Activated naive CD4-positive, alpha-beta T cell (primary cell): ENCODE results near the gene MAPK12.
"Not testable (repeated sequence)": the region's sequence is repeated elsewhere in the genome, so short reads cannot be mapped to it uniquely, and the experiment has no call there.

ENCODE experiments used
- DNase-seq, 4 experiments: peaks; one replicate each; lab custom pipeline; 2025; lab: John Stamatoyannopoulos, UW

The MAPK12 gene

GRCh38 chr22:50216055-50216683 lies 45.3 kb downstream of the MAPK12 start:
- DNase-seq = no peak

GRCh38 chr22:50215297-50216054 lies 46.0 kb downstream of the MAPK12 start:
- no peak for DNase-seq

- DNase-seq = no peak
Observed at GRCh38 chr22:50213263-50213662, 48.2 kb downstream of the MAPK12 start.

- no peak for DNase-seq
Observed at GRCh38 chr22:50211147-50211546, 50.3 kb downstream of the MAPK12 start.

- no peak for DNase-seq
Observed at GRCh38 chr22:50210378-50211139, 50.9 kb downstream of the MAPK12 start.

- peak in 3 of 4 experiments; percentile 38 to 60 (median 41) for DNase-seq
Observed at GRCh38 chr22:50209893-50210292, 51.6 kb downstream of the MAPK12 start.

GRCh38 chr22:50208939-50209892 lies 52.3 kb downstream of the MAPK12 start:
- no peak for DNase-seq

GRCh38 chr22:50208430-50208938 lies 53.0 kb downstream of the MAPK12 start:
- no peak for DNase-seq

- no peak for DNase-seq
Observed at GRCh38 chr22:50207383-50208140, 53.9 kb downstream of the MAPK12 start.

- DNase-seq = no peak
Observed at GRCh38 chr22:50206599-50206998, 54.9 kb downstream of the MAPK12 start.

GRCh38 chr22:50205781-50206569 lies 55.5 kb downstream of the MAPK12 start:
- no peak for DNase-seq

GRCh38 chr22:50204998-50205397 lies 56.5 kb downstream of the MAPK12 start:
- not testable (repeated sequence) for DNase-seq

GRCh38 chr22:50204571-50204970 lies 56.9 kb downstream of the MAPK12 start:
- no peak for DNase-seq

GRCh38 chr22:50203288-50203687 lies 58.2 kb downstream of the MAPK12 start:
- no peak for DNase-seq
